AG04449 (cell line): ENCODE measurements around the gene HTRA1.

Experiments
- CTCF ChIA-PET: fragments of 350-600 bp; formaldehyde crosslinking; extraction: SDS; loops from one replicate; lab custom pipeline; 2021; ENCODE audit warnings: antibody characterized with exemption; lab: Yijun Ruan, JAX
- POLR2A ChIA-PET: fragments of 400-600, 350-600 bp; formaldehyde crosslinking; extraction: SDS; loops from one replicate; lab custom pipeline; 2020; ENCODE audit warnings: antibody characterized with exemption, inconsistent platforms; lab: Yijun Ruan, JAX
- DNase-seq: peaks from one replicate; pipeline ENCODE4 v3.0.0-alpha.2; 2010; ENCODE audit warnings: low read depth, low spot score
- H3K4me3 ChIP-seq: 2 replicates; pipeline ENCODE4 v1.5.1; 2011; ENCODE audit warnings: low read depth, mild to moderate bottlenecking, control low read depth, low read length
- CTCF ChIP-seq: IDR thresholded peaks from one replicate; pipeline ENCODE4 v1.5.1; 2011; ENCODE audit warnings: mild to moderate bottlenecking, moderate library complexity, low read length, control low read depth, inconsistent platforms; ENCODE audit not compliant: insufficient read depth; ENCODE audit errors: missing control alignments

HTRA1 gene

GRCh38 chr10:122555442-122555841 is 94.1 kb downstream of the HTRA1 start:
- no peak for DNase-seq
- TF ChIP-seq CTCF = no peak
- CTCF ChIA-PET = interaction anchor here (1.3 to 4.6 kb wide), 3 partner anchors 11 to 213 kb away, joined by 3 to 23 read pairs (median 5); no protein-coding TSS in a partner anchor
- no peak overlapping the region for H3K4me3 ChIP-seq
- POLR2A ChIA-PET = no interaction called here

- TF ChIP-seq CTCF = no peak
- H3K4me3 ChIP-seq = no peak overlapping the region
- POLR2A ChIA-PET = no interaction called here
- DNase-seq = no peak
- CTCF ChIA-PET = interaction anchor here (1.1 to 4.6 kb wide), 2 partner anchors 9 to 259 kb away, joined by 4 to 23 read pairs; no protein-coding TSS in a partner anchor
These were observed 96.2 kb downstream of the HTRA1 start for GRCh38 chr10:122557516-122557915.

- POLR2A ChIA-PET = no interaction called here
- CTCF ChIA-PET = interaction anchor here (1.0 to 4.6 kb wide), 5 partner anchors 8 to 259 kb away, joined by 3 to 23 read pairs (median 4); no protein-coding TSS in a partner anchor
- DNase-seq = no peak
- no peak for TF ChIP-seq CTCF
- no peak overlapping the region for H3K4me3 ChIP-seq
These were observed 97.1 kb downstream of the HTRA1 start for GRCh38 chr10:122558452-122558851.

- POLR2A ChIA-PET = no interaction called here
- no peak for TF ChIP-seq CTCF
- CTCF ChIA-PET = interaction anchor here (0.7 to 2.1 kb wide), 5 partner anchors 9 to 260 kb away, joined by 3 to 8 read pairs (median 3); no protein-coding TSS in a partner anchor
- DNase-seq = no peak
- no peak overlapping the region for H3K4me3 ChIP-seq
These were observed 97.9 kb downstream of the HTRA1 start for GRCh38 chr10:122559228-122559627.

GRCh38 chr10:122560279-122560804 is 99.0 kb downstream of the HTRA1 start, which contains the start of gene DMBT1:
Gene DMBT1 (plus strand): TSS chr10:122560754. CDS start chr10:122560771, 17 bp downstream.
- ChIA-PET CTCF (interaction anchor here (2.1 kb wide), 1 partner anchor 261 kb away, joined by 8 read pairs; no protein-coding TSS in a partner anchor), POLR2A (no interaction called here)
- no peak within 1 kb of the TSS for H3K4me3 ChIP-seq
- DNase-seq = no peak
- TF ChIP-seq CTCF = no peak

- ChIA-PET CTCF (no interaction called here), POLR2A (no interaction called here)
- DNase-seq = no peak
- no peak for TF ChIP-seq CTCF
- H3K4me3 ChIP-seq = no peak overlapping the region
These were observed 99.9 kb downstream of the HTRA1 start for GRCh38 chr10:122561212-122561611.
